Endodermal cell (in vitro differentiated cells): ENCODE data around the gene ABHD14A. TPM values are rescaled to one million over a fixed set of nuclear protein-coding genes. Genes with fewer than 3 reads are reported as not detected.

Experiments
- DNase-seq: peaks from one replicate; pipeline ENCODE4 v3.0.0-alpha.2; 2017
- H3K27ac ChIP-seq: 2 replicates; pipeline ENCODE4 v1.5.1; 2013; ENCODE audit warnings: mild to moderate bottlenecking, low read depth, low read length, moderate library complexity
- H3K27me3 ChIP-seq: 2 replicates; pipeline ENCODE4 v1.6.1; 2013; ENCODE audit warnings: mild to moderate bottlenecking, low read length, moderate library complexity; ENCODE audit not compliant: insufficient read depth, control insufficient read depth, poor library complexity, severe bottlenecking
- H3K36me3 ChIP-seq: 2 replicates; pipeline ENCODE4 v1.7.0; 2013; ENCODE audit warnings: mild to moderate bottlenecking, low read length, moderate library complexity; ENCODE audit not compliant: control insufficient read depth, insufficient read depth
- H3K4me1 ChIP-seq: one replicate; pipeline ENCODE4 v1.7.0; 2013; ENCODE audit warnings: low read length; ENCODE audit not compliant: control insufficient read depth, insufficient read depth
- H3K4me3 ChIP-seq: 2 replicates; pipeline ENCODE4 v1.5.1; 2013; ENCODE audit warnings: mild to moderate bottlenecking, low read length, moderate library complexity
- H3K9ac ChIP-seq: 2 replicates; pipeline ENCODE4 v1.6.1; 2013; ENCODE audit warnings: mild to moderate bottlenecking, low read length, moderate library complexity; ENCODE audit not compliant: poor library complexity, severe bottlenecking; ENCODE audit errors: extremely low read depth
- H3K9me3 ChIP-seq: 2 replicates; pipeline ENCODE4 v1.6.1; 2013; ENCODE audit warnings: mild to moderate bottlenecking, low read length, moderate library complexity; ENCODE audit not compliant: control insufficient read depth
- H3K27ac Mint-ChIP-seq: 2 replicates; pipeline ENCODE4 v1.8.0; 2020; ENCODE audit warnings: mixed read lengths
- H3K27me3 Mint-ChIP-seq: 2 replicates; pipeline ENCODE4 v1.8.0; 2021; ENCODE audit warnings: mild to moderate bottlenecking, mixed read lengths; ENCODE audit not compliant: insufficient read depth
- H3K36me3 Mint-ChIP-seq: 2 replicates; pipeline ENCODE4 v1.8.0; 2020; ENCODE audit warnings: low read depth, mixed read lengths
- H3K4me1 Mint-ChIP-seq: 2 replicates; pipeline ENCODE4 v1.8.0; 2020; ENCODE audit warnings: mixed read lengths
- H3K4me3 Mint-ChIP-seq: 2 replicates; pipeline ENCODE4 v1.8.0; 2020; ENCODE audit warnings: mild to moderate bottlenecking, moderate library complexity, mixed read lengths
- H3K9me3 Mint-ChIP-seq: 2 replicates; pipeline ENCODE4 v1.8.0; 2020; ENCODE audit warnings: mild to moderate bottlenecking, mixed read lengths
- WGBS, 2 experiments: methylation state at CpG; one replicate each; pipeline versions ENCODE4 v1.1.5 to v1.1.7; 2013; ENCODE audit warnings: missing lambda C conversion rate in 2 of 2, mixed read lengths in 1 of 2; ENCODE audit not compliant: insufficient coverage in 1 of 2, insufficient read length in 1 of 2; 5-methylcytosine and 5-hydroxymethylcytosine counted together
- total RNA-seq, 2 donors: library from RNA; stranded (reverse); fragmentation: NEBNext Ultra II Directional in 1 of 2; extraction: Animal tissue kit (Norgen Biotek cat#: 25700) in 1 of 2; gene quantifications; 2 replicates in 1 of 2; 3 replicates in 1 of 2; pipeline ENCODE4 v1.2.1, GENCODE V29; 2021
- TF ChIP-seq, protein P1 (sequence below): fragments of 200-600 bp; sonication (generic); conservative IDR thresholded peaks from 2 replicates; pipeline ENCODE4 v1.5.0; 2021; ENCODE audit warnings: antibody characterized with exemption, mild to moderate bottlenecking

Gene ABHD14A
- total RNA-seq, 2 donors from 2014 or later: 9.6 to 10.1 TPM

DNA sequence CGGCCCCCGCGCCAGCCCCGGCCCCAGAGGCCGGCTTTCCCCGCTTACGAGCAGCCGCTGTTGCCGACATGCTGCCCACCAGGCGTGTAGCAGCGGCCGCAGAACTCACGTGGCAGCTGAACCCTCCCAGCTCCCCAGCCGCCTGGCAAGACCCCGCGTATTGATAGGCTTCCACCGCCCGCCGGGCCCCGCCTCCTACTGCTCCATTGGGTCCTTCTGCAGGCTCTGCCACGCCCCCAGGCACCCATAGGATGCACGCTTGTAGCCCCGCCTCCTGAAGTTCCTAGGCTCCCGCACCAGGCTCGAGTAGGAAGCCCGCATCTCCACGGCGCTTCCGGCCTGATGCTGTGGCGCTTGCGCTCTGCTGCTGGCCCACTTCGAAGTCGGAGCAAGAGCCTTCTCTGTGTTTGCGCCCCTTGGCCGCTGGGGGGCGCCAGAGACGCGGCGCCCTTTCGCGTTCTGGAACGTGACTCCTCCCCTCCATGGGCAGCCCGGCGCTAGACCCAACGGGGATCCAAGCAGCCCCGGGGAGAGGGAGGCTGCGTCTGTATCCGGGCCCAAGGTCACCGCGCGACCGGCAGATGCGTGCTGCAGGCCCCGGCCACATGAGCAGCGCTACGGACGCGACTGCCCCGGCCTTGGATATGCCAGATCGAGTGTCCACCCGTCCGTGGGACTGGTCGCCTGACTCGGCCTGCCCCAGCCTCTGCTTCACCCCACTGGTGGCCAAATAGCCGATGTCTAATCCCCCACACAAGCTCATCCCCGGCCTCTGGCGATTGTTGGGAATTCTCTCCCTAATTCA lies 32.9 kb upstream of the ABHD14A start, which contains the start of the genes PARP3 and RRP9:
Gene PARP3 (plus strand): TSS at position 566 of the 805 bp plus-strand sequence. CDS start 993 bp downstream, outside the sequence.
Gene RRP9 (minus strand): TSS at position 107 of the 805 bp plus-strand sequence. CDS start 37 bp downstream, at position 70.
- DNase-seq: peak; percentile 100
- H3K9me3 ChIP-seq: no peaks in the 10 kb centered on the region
- TF ChIP-seq, protein P1, sequence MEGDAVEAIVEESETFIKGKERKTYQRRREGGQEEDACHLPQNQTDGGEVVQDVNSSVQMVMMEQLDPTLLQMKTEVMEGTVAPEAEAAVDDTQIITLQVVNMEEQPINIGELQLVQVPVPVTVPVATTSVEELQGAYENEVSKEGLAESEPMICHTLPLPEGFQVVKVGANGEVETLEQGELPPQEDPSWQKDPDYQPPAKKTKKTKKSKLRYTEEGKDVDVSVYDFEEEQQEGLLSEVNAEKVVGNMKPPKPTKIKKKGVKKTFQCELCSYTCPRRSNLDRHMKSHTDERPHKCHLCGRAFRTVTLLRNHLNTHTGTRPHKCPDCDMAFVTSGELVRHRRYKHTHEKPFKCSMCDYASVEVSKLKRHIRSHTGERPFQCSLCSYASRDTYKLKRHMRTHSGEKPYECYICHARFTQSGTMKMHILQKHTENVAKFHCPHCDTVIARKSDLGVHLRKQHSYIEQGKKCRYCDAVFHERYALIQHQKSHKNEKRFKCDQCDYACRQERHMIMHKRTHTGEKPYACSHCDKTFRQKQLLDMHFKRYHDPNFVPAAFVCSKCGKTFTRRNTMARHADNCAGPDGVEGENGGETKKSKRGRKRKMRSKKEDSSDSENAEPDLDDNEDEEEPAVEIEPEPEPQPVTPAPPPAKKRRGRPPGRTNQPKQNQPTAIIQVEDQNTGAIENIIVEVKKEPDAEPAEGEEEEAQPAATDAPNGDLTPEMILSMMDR: peak; percentile 100
- peak within 1 kb of the TSS; percentile 99 for H3K4me3 ChIP-seq
- Mint-ChIP-seq H3K36me3 (peaks cover 32% of the 10 kb centered on the region), H3K9me3 (no peaks in the 10 kb centered on the region), H3K27me3 (peaks cover 2% of the 10 kb centered on the region), H3K27ac (peak within 1 kb of the TSS; percentile 73), H3K4me3 (peak within 1 kb of the TSS; percentile 84), H3K4me1 (peaks cover 33% of the 10 kb centered on the region)
- peak within 1 kb of the TSS; percentile 68 for H3K9ac ChIP-seq
- peaks cover 6% of the 10 kb centered on the region for H3K4me1 ChIP-seq
- 7 to 16% methylated on average over 31 to 67 of the region's 67 CpGs for WGBS, 2 experiments
- H3K27me3 ChIP-seq: no peaks in the 10 kb centered on the region
- H3K27ac ChIP-seq: peak within 1 kb of the TSS; percentile 55
- peaks cover 26% of the 10 kb centered on the region for H3K36me3 ChIP-seq

DNA sequence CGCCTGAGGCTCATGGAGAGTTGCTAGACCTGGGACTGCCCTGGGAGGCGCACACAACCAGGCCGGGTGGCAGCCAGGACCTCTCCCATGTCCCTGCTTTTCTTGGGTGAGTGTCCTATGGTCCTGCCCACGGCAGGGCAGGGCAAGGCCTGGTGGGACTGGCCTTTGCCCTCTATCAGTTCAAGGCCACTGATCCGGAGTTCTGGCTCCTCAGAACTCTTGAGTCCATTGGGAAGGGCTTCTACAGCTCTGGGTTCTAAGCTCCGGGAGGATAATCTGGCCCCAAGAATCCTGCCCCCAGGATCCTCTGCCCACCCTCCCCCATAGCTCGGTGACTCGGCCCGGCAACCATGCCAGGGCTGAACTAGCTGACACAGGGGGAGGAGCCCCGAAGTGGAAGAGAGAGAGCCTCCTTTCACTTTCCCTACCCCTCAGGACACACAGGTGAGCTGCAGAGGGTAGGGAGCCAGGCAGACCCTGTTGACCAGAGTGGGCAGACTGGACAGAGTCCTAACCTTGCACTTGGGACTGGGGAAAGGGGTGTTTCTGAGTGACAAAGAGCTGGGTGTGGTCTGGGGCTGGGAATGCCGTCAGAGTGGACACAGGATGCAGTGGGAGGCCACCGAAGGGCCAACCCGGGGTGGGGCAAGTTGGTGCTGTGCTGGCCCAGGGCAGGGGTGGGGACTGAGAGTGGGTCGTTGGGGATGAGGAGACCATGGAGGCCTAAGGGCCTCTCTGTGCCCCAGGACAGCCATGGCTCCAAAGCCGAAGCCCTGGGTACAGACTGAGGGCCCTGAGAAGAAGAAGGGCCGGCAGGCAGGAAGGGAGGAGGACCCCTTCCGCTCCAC lies 32.0 kb upstream of the ABHD14A start:
- no peaks in the 10 kb centered on the region for H3K9me3 ChIP-seq
- H3K27ac ChIP-seq: no peak overlapping the region
- peak; percentile 45 for DNase-seq
- Mint-ChIP-seq H3K36me3 (peaks cover 24% of the 10 kb centered on the region), H3K4me3 (peak overlapping the region; percentile 84), H3K27me3 (peaks cover 6% of the 10 kb centered on the region), H3K27ac (peak overlapping the region; percentile 35), H3K9me3 (no peaks in the 10 kb centered on the region), H3K4me1 (peaks cover 33% of the 10 kb centered on the region)
- peaks cover 18% of the 10 kb centered on the region for H3K36me3 ChIP-seq
- 87 to 91% methylated on average over 5 to 17 of the region's 17 CpGs for WGBS, 2 experiments
- H3K27me3 ChIP-seq: no peaks in the 10 kb centered on the region
- no peak overlapping the region for H3K9ac ChIP-seq
- H3K4me3 ChIP-seq: peak overlapping the region; percentile 35
- peaks cover 6% of the 10 kb centered on the region for H3K4me1 ChIP-seq
- TF ChIP-seq, protein P1: no peak
